HL-60 (cell line): ENCODE data around the gene CANX.

ENCODE experiments used
- CTCF ChIP-seq: IDR thresholded peaks from one replicate; pipeline ENCODE4 v1.5.1; 2011; ENCODE audit warnings: low read length, control low read depth, inconsistent platforms; ENCODE audit not compliant: insufficient read depth
- POLR2AphosphoS5 ChIP-seq: IDR thresholded peaks from 2 replicates; pipeline ENCODE4 v1.6.1; 2012; ENCODE audit warnings: low read depth
- REST ChIP-seq: IDR thresholded peaks from 2 replicates; pipeline ENCODE4 v1.6.1; 2012; ENCODE audit warnings: low read depth; ENCODE audit not compliant: insufficient replicate concordance

- TF ChIP-seq CTCF = no peak
- no peak for TF ChIP-seq REST
- TF ChIP-seq POLR2AphosphoS5 = no peak
Measured at GRCh38 chr5:179679014-179679674, 19.6 kb upstream of the CANX start.
